ENCODE measurements around the gene PGRMC1. TPM values are rescaled to one million over a fixed set of nuclear protein-coding genes. Genes with fewer than 3 reads are reported as not detected.

Gene PGRMC1
- total RNA-seq, 1 donor from 2014 or later: 246 TPM

DNA sequence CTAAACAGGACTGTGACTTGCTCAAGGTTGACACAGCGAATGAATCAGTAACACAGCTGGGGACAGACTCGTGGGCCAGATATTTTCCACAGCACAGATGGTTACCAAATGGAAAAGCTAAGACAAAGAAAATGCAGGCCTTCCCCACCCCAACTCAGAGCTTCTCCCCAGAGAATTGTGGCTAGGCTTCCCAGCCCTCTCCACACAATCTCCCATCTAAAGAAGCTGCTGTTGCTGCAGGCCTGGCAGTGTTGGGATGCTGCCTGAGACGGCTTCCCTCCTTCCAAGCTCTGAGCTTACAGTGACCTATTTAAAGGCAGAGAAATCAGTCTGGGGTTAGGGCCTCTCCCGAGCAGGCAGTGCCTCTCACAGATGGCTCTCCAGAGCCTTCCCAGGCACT lies 46.5 kb upstream of the PGRMC1 start:
- Histone ChIP-seq H3K4me1 (no peaks in the 10 kb centered on the region), H3K79me2 (ENCODE audit: low read depth) (no peaks in the 10 kb centered on the region), H3K36me3 (no peaks in the 10 kb centered on the region), H3F3A (ENCODE audit: low read depth) (no peaks in the 10 kb centered on the region), H3K27ac (no peak overlapping the region), H3K9ac (no peak overlapping the region), H2AFZ (replicated peaks) (no peak overlapping the region), H4K20me1 (ENCODE audit: low read depth) (no peaks in the 10 kb centered on the region), H3K27me3 (no peaks in the 10 kb centered on the region), H3K4me3 (no peak overlapping the region), H3K9me3 (ENCODE audit: low read depth) (no peaks in the 10 kb centered on the region), H3K4me2 (no peak overlapping the region)
- H3K36me3 Mint-ChIP-seq: no peaks in the 10 kb centered on the region
- no peaks in the 10 kb centered on the region for H3K9me3 Mint-ChIP-seq
- TF ChIP-seq EZH2phosphoT487 (IDR thresholded peaks at IDR 0.05) (no peak), CTCF (IDR thresholded peaks at IDR 0.05) (no peak), EZH2 (IDR thresholded peaks at IDR 0.05) (no peak)
- H3K27ac Mint-ChIP-seq: no peak overlapping the region
- H3K4me3 Mint-ChIP-seq: no peak overlapping the region
- DNase-seq (ENCODE audit: low spot score): no peak
- no peaks in the 10 kb centered on the region for H3K27me3 Mint-ChIP-seq (ENCODE audit: insufficient read depth, low read depth)
- no peaks in the 10 kb centered on the region for H3K4me1 Mint-ChIP-seq

DNA sequence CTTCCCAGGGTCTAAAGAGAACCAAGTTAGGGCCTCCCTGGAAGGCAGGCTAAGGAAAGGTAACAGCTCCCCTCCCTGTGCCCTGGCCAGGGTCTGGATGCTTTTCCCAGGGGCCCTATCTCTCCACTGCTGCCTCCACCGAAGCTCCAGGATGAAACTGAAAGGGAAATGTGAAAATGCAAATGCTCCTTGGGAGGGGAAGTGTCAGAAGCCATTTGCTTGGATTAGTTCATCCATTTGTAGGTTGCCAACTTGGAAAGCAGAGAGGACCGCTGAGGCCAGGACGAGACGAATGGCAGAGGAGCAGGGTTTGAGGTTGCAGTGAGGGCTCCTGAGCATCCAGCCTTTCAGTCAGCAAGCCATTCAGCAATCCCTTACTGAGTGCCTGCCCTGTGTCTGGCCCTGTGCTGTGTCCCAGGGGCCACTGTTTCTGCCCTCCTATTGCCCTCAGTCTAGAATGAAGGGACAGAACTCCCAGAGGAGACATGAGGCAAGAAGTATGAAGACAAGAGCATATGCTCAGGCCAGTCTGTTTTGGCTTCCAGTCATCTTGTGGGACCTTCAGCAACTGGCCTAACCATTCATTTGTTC lies 45.9 kb upstream of the PGRMC1 start:
- Histone ChIP-seq H2AFZ (replicated peaks) (no peak overlapping the region), H4K20me1 (ENCODE audit: low read depth) (no peaks in the 10 kb centered on the region), H3K9me3 (ENCODE audit: low read depth) (no peaks in the 10 kb centered on the region), H3K4me1 (no peaks in the 10 kb centered on the region), H3K27me3 (no peaks in the 10 kb centered on the region), H3K79me2 (ENCODE audit: low read depth) (no peaks in the 10 kb centered on the region), H3F3A (ENCODE audit: low read depth) (no peaks in the 10 kb centered on the region), H3K27ac (no peak overlapping the region), H3K36me3 (no peaks in the 10 kb centered on the region), H3K9ac (no peak overlapping the region), H3K4me2 (no peak overlapping the region), H3K4me3 (no peak overlapping the region)
- Mint-ChIP-seq H3K9me3 (no peaks in the 10 kb centered on the region), H3K4me3 (no peak overlapping the region), H3K36me3 (no peaks in the 10 kb centered on the region), H3K27ac (no peak overlapping the region), H3K27me3 (ENCODE audit: insufficient read depth, low read depth) (no peaks in the 10 kb centered on the region), H3K4me1 (no peaks in the 10 kb centered on the region)
- TF ChIP-seq CTCF (IDR thresholded peaks at IDR 0.05): no peak
- no peak for TF ChIP-seq EZH2 (IDR thresholded peaks at IDR 0.05)
- TF ChIP-seq EZH2phosphoT487 (IDR thresholded peaks at IDR 0.05): no peak
- DNase-seq (ENCODE audit: low spot score): no peak

- no peaks in the 10 kb centered on the region for H4K20me1 ChIP-seq (ENCODE audit: low read depth)
- H3K27ac ChIP-seq: no peak overlapping the region
- H3K9ac ChIP-seq: no peak overlapping the region
- Mint-ChIP-seq H3K4me3 (no peak overlapping the region), H3K27ac (no peak overlapping the region), H3K27me3 (ENCODE audit: insufficient read depth, low read depth) (no peaks in the 10 kb centered on the region), H3K4me1 (no peaks in the 10 kb centered on the region), H3K9me3 (no peaks in the 10 kb centered on the region), H3K36me3 (no peaks in the 10 kb centered on the region)
- H2AFZ ChIP-seq (replicated peaks): no peak overlapping the region
- no peaks in the 10 kb centered on the region for H3K9me3 ChIP-seq (ENCODE audit: low read depth)
- no peak overlapping the region for H3K4me2 ChIP-seq
- no peaks in the 10 kb centered on the region for H3K36me3 ChIP-seq
- H3K4me3 ChIP-seq: no peak overlapping the region
- DNase-seq (ENCODE audit: low spot score): no peak
- no peaks in the 10 kb centered on the region for H3K4me1 ChIP-seq
- H3K79me2 ChIP-seq (ENCODE audit: low read depth): no peaks in the 10 kb centered on the region
- H3K27me3 ChIP-seq: no peaks in the 10 kb centered on the region
- H3F3A ChIP-seq (ENCODE audit: low read depth): no peaks in the 10 kb centered on the region
- TF ChIP-seq CTCF (IDR thresholded peaks at IDR 0.05) (no peak), EZH2phosphoT487 (IDR thresholded peaks at IDR 0.05) (no peak), EZH2 (IDR thresholded peaks at IDR 0.05) (no peak)
Measured at GRCh38 chrX:119190831-119191230, 45.3 kb upstream of the PGRMC1 start.
